ENCODE measurements around the gene SMIM13.

DNA sequence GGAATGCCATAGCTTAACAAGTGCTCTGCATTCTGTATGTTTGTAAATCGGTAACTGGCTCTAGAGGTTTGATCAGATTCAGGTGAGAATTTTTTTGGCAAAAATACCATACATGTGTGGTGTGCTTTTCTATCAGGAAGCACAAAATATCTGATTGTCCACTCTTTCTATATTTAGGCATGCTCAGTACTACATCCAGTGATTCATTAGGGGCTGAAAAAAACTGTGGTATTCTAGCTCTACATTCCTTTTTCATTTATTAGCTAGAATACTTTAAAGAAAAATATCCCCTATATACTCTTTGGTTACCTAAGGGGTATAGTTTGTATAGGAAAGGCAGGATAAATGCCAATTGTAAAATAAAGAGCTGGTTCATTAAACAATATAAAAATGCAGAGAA, 38.9 kb upstream of the SMIM13 start:
- TF ChIP-seq, protein P1, sequence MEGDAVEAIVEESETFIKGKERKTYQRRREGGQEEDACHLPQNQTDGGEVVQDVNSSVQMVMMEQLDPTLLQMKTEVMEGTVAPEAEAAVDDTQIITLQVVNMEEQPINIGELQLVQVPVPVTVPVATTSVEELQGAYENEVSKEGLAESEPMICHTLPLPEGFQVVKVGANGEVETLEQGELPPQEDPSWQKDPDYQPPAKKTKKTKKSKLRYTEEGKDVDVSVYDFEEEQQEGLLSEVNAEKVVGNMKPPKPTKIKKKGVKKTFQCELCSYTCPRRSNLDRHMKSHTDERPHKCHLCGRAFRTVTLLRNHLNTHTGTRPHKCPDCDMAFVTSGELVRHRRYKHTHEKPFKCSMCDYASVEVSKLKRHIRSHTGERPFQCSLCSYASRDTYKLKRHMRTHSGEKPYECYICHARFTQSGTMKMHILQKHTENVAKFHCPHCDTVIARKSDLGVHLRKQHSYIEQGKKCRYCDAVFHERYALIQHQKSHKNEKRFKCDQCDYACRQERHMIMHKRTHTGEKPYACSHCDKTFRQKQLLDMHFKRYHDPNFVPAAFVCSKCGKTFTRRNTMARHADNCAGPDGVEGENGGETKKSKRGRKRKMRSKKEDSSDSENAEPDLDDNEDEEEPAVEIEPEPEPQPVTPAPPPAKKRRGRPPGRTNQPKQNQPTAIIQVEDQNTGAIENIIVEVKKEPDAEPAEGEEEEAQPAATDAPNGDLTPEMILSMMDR (IDR thresholded peaks at IDR 0.05): no peak
- TF ChIP-seq POLR2A (IDR thresholded peaks at IDR 0.05): no peak

All from Peyer's patch (tissue), 4 donors.